Ishikawa (cell line): ENCODE results near the gene IL1RN.

Experiments used
- FOXM1 ChIP-seq: IDR thresholded peaks from 2 replicates; pipeline ENCODE4 v1.6.1; 2012; ENCODE audit warnings: low read depth, borderline replicate concordance
- RAD21 ChIP-seq: IDR thresholded peaks from 2 replicates; pipeline ENCODE4 v1.6.1; 2012; ENCODE audit warnings: low read depth
- TAF1 ChIP-seq: IDR thresholded peaks from 2 replicates; pipeline ENCODE4 v1.6.1; 2012; ENCODE audit warnings: low read depth, mild to moderate bottlenecking
- TF ChIP-seq, protein P1 (sequence below): IDR thresholded peaks from 2 replicates; pipeline ENCODE4 v1.6.1; 2012; ENCODE audit warnings: low read depth, mild to moderate bottlenecking
- TF ChIP-seq, protein P2 (sequence below): IDR thresholded peaks from 2 replicates; pipeline ENCODE4 v1.6.1; 2012

DNA sequence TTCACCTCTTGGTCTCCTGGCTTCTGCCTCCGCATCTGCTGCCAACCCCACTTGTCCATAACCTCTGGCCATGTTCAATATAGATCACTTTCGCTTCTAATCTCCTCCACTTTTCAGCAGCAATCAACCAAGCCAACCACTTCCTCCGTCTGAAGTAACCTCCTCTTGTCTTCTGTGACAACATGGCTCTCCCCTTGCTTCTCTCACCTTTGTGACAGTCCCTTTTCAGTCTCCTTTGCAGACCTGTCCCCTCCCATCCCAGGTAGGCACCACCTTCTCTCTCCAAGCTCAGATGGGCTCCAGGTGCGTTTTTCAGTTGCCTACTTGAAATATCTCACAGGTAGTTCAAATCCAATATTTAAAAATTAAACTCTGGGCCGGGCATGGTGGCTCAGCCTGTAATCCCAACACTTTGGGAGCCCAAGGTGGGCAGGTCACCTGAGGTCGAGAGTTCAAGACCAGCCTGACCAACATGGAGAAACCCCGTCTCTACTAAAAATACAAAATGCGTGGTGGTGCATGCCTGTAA is 41.7 kb downstream of the IL1RN start:
- TF ChIP-seq TAF1 (no peak), FOXM1 (no peak), RAD21 (no peak)
- TF ChIP-seq, protein P1, sequence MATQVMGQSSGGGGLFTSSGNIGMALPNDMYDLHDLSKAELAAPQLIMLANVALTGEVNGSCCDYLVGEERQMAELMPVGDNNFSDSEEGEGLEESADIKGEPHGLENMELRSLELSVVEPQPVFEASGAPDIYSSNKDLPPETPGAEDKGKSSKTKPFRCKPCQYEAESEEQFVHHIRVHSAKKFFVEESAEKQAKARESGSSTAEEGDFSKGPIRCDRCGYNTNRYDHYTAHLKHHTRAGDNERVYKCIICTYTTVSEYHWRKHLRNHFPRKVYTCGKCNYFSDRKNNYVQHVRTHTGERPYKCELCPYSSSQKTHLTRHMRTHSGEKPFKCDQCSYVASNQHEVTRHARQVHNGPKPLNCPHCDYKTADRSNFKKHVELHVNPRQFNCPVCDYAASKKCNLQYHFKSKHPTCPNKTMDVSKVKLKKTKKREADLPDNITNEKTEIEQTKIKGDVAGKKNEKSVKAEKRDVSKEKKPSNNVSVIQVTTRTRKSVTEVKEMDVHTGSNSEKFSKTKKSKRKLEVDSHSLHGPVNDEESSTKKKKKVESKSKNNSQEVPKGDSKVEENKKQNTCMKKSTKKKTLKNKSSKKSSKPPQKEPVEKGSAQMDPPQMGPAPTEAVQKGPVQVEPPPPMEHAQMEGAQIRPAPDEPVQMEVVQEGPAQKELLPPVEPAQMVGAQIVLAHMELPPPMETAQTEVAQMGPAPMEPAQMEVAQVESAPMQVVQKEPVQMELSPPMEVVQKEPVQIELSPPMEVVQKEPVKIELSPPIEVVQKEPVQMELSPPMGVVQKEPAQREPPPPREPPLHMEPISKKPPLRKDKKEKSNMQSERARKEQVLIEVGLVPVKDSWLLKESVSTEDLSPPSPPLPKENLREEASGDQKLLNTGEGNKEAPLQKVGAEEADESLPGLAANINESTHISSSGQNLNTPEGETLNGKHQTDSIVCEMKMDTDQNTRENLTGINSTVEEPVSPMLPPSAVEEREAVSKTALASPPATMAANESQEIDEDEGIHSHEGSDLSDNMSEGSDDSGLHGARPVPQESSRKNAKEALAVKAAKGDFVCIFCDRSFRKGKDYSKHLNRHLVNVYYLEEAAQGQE, result no peak
- TF ChIP-seq, protein P2, sequence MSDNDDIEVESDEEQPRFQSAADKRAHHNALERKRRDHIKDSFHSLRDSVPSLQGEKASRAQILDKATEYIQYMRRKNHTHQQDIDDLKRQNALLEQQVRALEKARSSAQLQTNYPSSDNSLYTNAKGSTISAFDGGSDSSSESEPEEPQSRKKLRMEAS, result no peak
